Psoas muscle (tissue), 8 donors: Measurements from ENCODE around the gene ZNF335. TPM values are rescaled to one million over a fixed set of nuclear protein-coding genes. Genes with fewer than 3 reads are reported as not detected.
A peak's percentile ranks its signal among the peaks of the same experiment; 100 is the strongest.

Source experiments
- ATAC-seq, 4 donors: fragments of 200-7000 bp; cut with Tn5 transposase; one replicate each; pipeline ENCODE4 v1.9.1; 2020; ENCODE audit warnings: moderate library complexity in 3 of 4, mild to moderate bottlenecking in 2 of 4
- DNase-seq, 2 donors: peaks; one replicate each; pipeline ENCODE4 v3.0.0-alpha.2; 2020
- H3K27ac ChIP-seq: fragments of 200-600 bp; one replicate; pipeline ENCODE4 v1.8.0; 2022
- H3K27me3 ChIP-seq, 3 donors: fragments of 200-600 bp in 1 of 3; one replicate each; pipeline versions ENCODE4 v1.6.1 to v1.8.0; 2013 to 2022; ENCODE audit warnings: low read length in 2 of 3, mild to moderate bottlenecking in 2 of 3, moderate library complexity in 1 of 3; ENCODE audit not compliant: insufficient read depth in 3 of 3
- H3K36me3 ChIP-seq, 2 donors: fragments of 200-600 bp in 1 of 2; one replicate each; pipeline versions ENCODE4 v1.6.1 to v1.8.0; 2013 to 2022; ENCODE audit warnings: low read depth in 1 of 2, mild to moderate bottlenecking in 1 of 2, moderate library complexity in 1 of 2; ENCODE audit not compliant: insufficient read depth in 1 of 2
- H3K4me1 ChIP-seq: fragments of 200-600 bp; one replicate; pipeline ENCODE4 v1.8.0; 2022
- H3K4me3 ChIP-seq: fragments of 200-600 bp; one replicate; pipeline ENCODE4 v1.8.0; 2022; ENCODE audit warnings: mild to moderate bottlenecking
- H3K9me3 ChIP-seq: fragments of 200-600 bp; one replicate; pipeline ENCODE4 v1.8.0; 2022
- WGBS, 3 donors: extraction: QIAGEN DNeasy Blood & Tissue Kit; methylation state at CpG; one replicate each; pipeline versions ENCODE4 v1.1.6 to v1.1.7; 2013; 5-methylcytosine and 5-hydroxymethylcytosine counted together
- intact Hi-C, 2 donors: fragments of 100-400 bp; cut with DNase I; formaldehyde crosslinking; loops; one replicate each; pipeline versions ENCODE4 v1.11.0 to v1.14.2; 2022
- polyA plus RNA-seq, 3 donors: library from polyadenylated mRNA; stranded (reverse); fragments of 200-250 nt; gene quantifications; one replicate each; pipeline ENCODE4 v1.2.3, GENCODE V29; 2013
- total RNA-seq, 4 donors: library from RNA; stranded (reverse); fragmentation: NEBNext Ultra II Directional in 2 of 4; extraction: Animal tissue kit (Norgen Biotek cat#: 25700) in 2 of 4; gene quantifications; one replicate each; pipeline versions ENCODE4 v1.2.1 to v1.2.4, GENCODE V29; 2021 to 2023
- TF ChIP-seq, protein P1 (sequence below): fragments of 200-600 bp; IDR thresholded peaks from one replicate; pipeline ENCODE4 v1.8.0; 2022; ENCODE audit warnings: antibody characterized with exemption
- donor health status: healthy with polysubstance abuse.
- donor health status: DM: no; HTN: no; CAD: no; lungs with moderate emphysema.
- donor health status: Bipolar disorder and iron deficiency.
- donor health status: healthy.
- donor health status: DM: yes; HTN: yes; CAD: no.
- donor health status: DM: no; HTN: no; CAD: no.
- donor health status: DM: no; HTN: no; CAD: no.
- donor health status: DM: yes; HTN: yes; CAD: no.

Gene ZNF335
- total and polyA plus RNA-seq, 7 donors, result 6.9 to 11.5 (median 10.2) TPM

- intact Hi-C loops, result loop anchor here in 1 of 2 donors (5.0 kb wide), 1 partner anchor 73 kb away; the partner anchor contains the start of genes CTSA and NEURL2
Observed at GRCh38 chr20:45965169-45966002, 6.6 kb downstream of the ZNF335 start.

GRCh38 chr20:45964006-45964400 lies 8.0 kb downstream of the ZNF335 start:
- Histone ChIP-seq H3K9me3 (no peaks in the 10 kb centered on the region), H3K4me3 (no peak overlapping the region), H3K27ac (no peak overlapping the region), H3K36me3 (peaks cover 16 to 99% of the 10 kb centered on the region in 2 donors), H3K4me1 (peaks cover 8% of the 10 kb centered on the region), H3K27me3 (no peaks in the 10 kb centered on the region)
- intact Hi-C loops, result loop anchor here (5.0 kb wide), 2 partner anchors 72 to 142 kb away; partner anchors contain the start of genes CTSA (in 1 of the 2) and NEURL2 (in 1 of the 2)
- WGBS, 3 donors, result 82 to 85% (median 83%) methylated on average over 9 of the region's 9 CpGs
- TF ChIP-seq, protein P1, sequence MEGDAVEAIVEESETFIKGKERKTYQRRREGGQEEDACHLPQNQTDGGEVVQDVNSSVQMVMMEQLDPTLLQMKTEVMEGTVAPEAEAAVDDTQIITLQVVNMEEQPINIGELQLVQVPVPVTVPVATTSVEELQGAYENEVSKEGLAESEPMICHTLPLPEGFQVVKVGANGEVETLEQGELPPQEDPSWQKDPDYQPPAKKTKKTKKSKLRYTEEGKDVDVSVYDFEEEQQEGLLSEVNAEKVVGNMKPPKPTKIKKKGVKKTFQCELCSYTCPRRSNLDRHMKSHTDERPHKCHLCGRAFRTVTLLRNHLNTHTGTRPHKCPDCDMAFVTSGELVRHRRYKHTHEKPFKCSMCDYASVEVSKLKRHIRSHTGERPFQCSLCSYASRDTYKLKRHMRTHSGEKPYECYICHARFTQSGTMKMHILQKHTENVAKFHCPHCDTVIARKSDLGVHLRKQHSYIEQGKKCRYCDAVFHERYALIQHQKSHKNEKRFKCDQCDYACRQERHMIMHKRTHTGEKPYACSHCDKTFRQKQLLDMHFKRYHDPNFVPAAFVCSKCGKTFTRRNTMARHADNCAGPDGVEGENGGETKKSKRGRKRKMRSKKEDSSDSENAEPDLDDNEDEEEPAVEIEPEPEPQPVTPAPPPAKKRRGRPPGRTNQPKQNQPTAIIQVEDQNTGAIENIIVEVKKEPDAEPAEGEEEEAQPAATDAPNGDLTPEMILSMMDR, result no peak
- ATAC-seq (no peak), DNase-seq (peak in 1 of 2 donors; percentile 16)

More at GRCh38 chr20:45965169-45966002, 6.6 kb downstream of the ZNF335 start:
- Histone ChIP-seq H3K36me3 (peaks cover 10 to 90% of the 10 kb centered on the region in 2 donors), H3K27me3 (no peaks in the 10 kb centered on the region), H3K4me1 (peaks cover 21% of the 10 kb centered on the region), H3K27ac (no peak overlapping the region), H3K4me3 (no peak overlapping the region), H3K9me3 (no peaks in the 10 kb centered on the region)
- DNase-seq (peak in 1 of 2 donors; percentile 25), ATAC-seq (no peak)
- WGBS, 3 donors, result 78 to 86% (median 80%) methylated on average over 15 to 18 of the region's 18 CpGs
- TF ChIP-seq, protein P1, result no peak

DNA sequence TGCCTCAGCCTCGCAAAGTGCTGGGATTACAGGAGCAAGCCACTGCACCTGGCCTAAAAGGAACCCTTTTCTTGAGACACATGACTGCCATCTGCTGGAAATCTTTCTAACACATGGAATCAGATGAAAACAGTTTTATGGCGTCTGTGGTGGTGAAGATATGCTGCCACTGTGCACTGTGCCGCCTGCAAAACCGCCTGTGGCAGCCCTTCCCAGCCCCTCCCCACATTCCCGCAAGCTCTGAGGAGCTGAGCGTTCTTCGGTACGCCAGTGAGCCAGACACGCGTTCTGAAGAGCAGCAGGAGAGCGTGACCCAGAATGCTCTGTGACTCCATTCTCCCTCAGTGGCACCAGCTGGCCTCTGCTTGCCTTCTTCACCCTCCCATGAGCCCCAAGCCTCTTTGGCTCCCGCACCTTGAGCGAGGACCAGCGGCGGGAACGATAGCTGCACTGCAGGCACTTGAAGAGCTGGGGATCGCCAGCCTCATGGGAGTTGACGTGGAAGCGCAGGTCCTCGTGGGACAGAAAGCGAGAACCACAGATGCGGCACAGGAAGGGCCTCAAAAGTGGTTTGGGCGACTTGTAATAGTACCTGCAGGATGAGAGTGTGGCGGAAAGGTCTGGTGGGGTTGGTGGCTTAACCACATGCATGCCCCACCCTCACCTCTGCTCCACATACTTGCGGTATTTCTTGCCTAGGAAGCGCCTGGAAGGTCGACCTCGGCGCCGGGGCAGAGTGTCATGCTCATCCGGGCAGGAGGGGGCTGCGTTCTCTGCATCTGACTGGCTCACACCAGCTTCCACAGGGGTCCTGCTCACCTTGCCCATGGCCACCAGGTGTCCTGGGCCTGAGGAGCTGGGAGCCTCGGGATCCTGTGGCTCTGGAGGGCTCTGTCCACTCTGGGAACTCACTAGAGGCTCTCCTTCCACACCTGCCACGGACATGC lies 8.7 kb downstream of the ZNF335 start:
- peak in 1 of 2 donors; percentile 48 for DNase-seq
- Histone ChIP-seq H3K36me3 (peaks cover 22 to 100% of the 10 kb centered on the region in 2 donors), H3K9me3 (no peaks in the 10 kb centered on the region), H3K4me1 (peaks cover under 1% of the 10 kb centered on the region), H3K27ac (no peak overlapping the region), H3K4me3 (no peak overlapping the region), H3K27me3 (no peaks in the 10 kb centered on the region)
- peak in 3 of 4 donors; percentile 47 to 66 (median 48) for ATAC-seq
- WGBS, 3 donors, result 83 to 84% (median 84%) methylated on average over 34 of the region's 34 CpGs
- intact Hi-C loops, result loop anchor here (5.0 kb wide), 2 partner anchors 71 to 141 kb away; partner anchors contain the start of genes CTSA (in 1 of the 2) and NEURL2 (in 1 of the 2)
- TF ChIP-seq, protein P1, result peak; percentile 44

- ATAC-seq (peak in 1 of 4 donors; percentile 23), DNase-seq (peak in 1 of 2 donors; percentile 41)
- Histone ChIP-seq H3K27ac (no peak overlapping the region), H3K4me1 (no peaks in the 10 kb centered on the region), H3K36me3 (peaks cover 23 to 100% of the 10 kb centered on the region in 2 donors), H3K27me3 (no peaks in the 10 kb centered on the region), H3K4me3 (no peak overlapping the region), H3K9me3 (no peaks in the 10 kb centered on the region)
- intact Hi-C loops, result loop anchor here (5.0 kb wide), 2 partner anchors 70 to 140 kb away; partner anchors contain the start of genes CTSA (in 1 of the 2) and NEURL2 (in 1 of the 2)
- TF ChIP-seq, protein P1, result no peak
- 90 to 94% (median 94%) methylated on average over 25 to 26 of the region's 26 CpGs for WGBS, 3 donors
Observed at GRCh38 chr20:45962031-45962755, 9.8 kb downstream of the ZNF335 start.
